ENCODE data around the gene TMEM256. TPM values are rescaled to one million over a fixed set of nuclear protein-coding genes. Genes with fewer than 3 reads are reported as not detected.
A peak's percentile ranks its signal among the peaks of the same experiment; 100 is the strongest.

TMEM256 gene
- total RNA-seq, 1 experiment from 2014 or later, result 55.4 TPM

GRCh38 chr17:7442142-7442541 is 38.2 kb upstream of the TMEM256 start:
- Histone ChIP-seq H3K4me1 (replicated peaks; ENCODE audit: insufficient read depth) (peaks cover 12% of the 10 kb centered on the region), H4K20me1 (ENCODE audit: insufficient read depth) (no peaks in the 10 kb centered on the region), H2AFZ (no peak overlapping the region), H3K9me3 (ENCODE audit: insufficient read depth, low read depth) (no peaks in the 10 kb centered on the region), H3K36me3 (ENCODE audit: low read depth) (no peaks in the 10 kb centered on the region), H3K9me2 (ENCODE audit: insufficient read depth) (no peaks in the 10 kb centered on the region), H3K27me3 (ENCODE audit: insufficient read depth, low read depth) (no peaks in the 10 kb centered on the region), H3K79me2 (ENCODE audit: low read depth) (peaks cover 4% of the 10 kb centered on the region; the same call in 1 of the 2 replicates), H3K4me3 (no peak overlapping the region), H3K4me2 (no peak overlapping the region), H3F3A (ENCODE audit: insufficient read depth, low read depth) (0 out of 2 replicates have a peak, but pooled peaks cover 3% of the 10 kb centered on the region), H3K27ac (no peak overlapping the region)
- ChIA-PET POLR2A (ENCODE audit: unreplicated experiment) (no interaction called here), CTCF (interaction anchor here (0.5 kb wide), 2 partner anchors 24 to 80 kb away, joined by 3 to 6 read pairs; no protein-coding TSS in a partner anchor)
- TF ChIP-seq EZH2 (IDR thresholded peaks at IDR 0.05; ENCODE audit: low read depth), result no peak
- TF ChIP-seq CTCF (conservative IDR thresholded peaks at IDR 0.05), result no peak
- no TSS peak for BruUV-seq (replicated peaks)
- DNase-seq, result no peak
- intact Hi-C loops (cut with micrococcal nuclease; ENCODE audit: unreplicated experiment), result no loop called here

- no peak overlapping the region for H2AFZ ChIP-seq
- H3F3A ChIP-seq (ENCODE audit: insufficient read depth, low read depth), result peaks cover 4% of the 10 kb centered on the region; the same call in 1 of the 2 replicates
- POLR2A ChIA-PET (ENCODE audit: unreplicated experiment), result interaction anchor here (1.1 kb wide), 1 partner anchor 38 kb away, joined by 26 read pairs; the partner anchor contains the start of gene ZBTB4
- TF ChIP-seq EZH2 (IDR thresholded peaks at IDR 0.05; ENCODE audit: low read depth) (no peak), CTCF (conservative IDR thresholded peaks at IDR 0.05) (no peak)
- no peaks in the 10 kb centered on the region for H3K9me3 ChIP-seq (ENCODE audit: insufficient read depth, low read depth)
- BruUV-seq (replicated peaks), result no TSS peak
- H3K27ac ChIP-seq, result no peak overlapping the region
- CTCF ChIA-PET, result interaction anchor here (0.5 to 1.1 kb wide), 7 partner anchors 10 to 659 kb away, joined by 3 to 10 read pairs (median 3); no protein-coding TSS in a partner anchor
- H3K9me2 ChIP-seq (ENCODE audit: insufficient read depth), result no peaks in the 10 kb centered on the region
- peaks cover 6% of the 10 kb centered on the region; the same call in 1 of the 2 replicates for H3K79me2 ChIP-seq (ENCODE audit: low read depth)
- no peak for DNase-seq
- peaks cover 17% of the 10 kb centered on the region for H3K4me1 ChIP-seq (replicated peaks; ENCODE audit: insufficient read depth)
- H3K36me3 ChIP-seq (ENCODE audit: low read depth), result no peaks in the 10 kb centered on the region
- H3K27me3 ChIP-seq (ENCODE audit: insufficient read depth, low read depth), result no peaks in the 10 kb centered on the region
- intact Hi-C loops (cut with micrococcal nuclease; ENCODE audit: unreplicated experiment), result no loop called here
- H3K4me3 ChIP-seq, result no peak overlapping the region
- H3K4me2 ChIP-seq, result no peak overlapping the region
- no peaks in the 10 kb centered on the region for H4K20me1 ChIP-seq (ENCODE audit: insufficient read depth)
Measured at GRCh38 chr17:7441266-7441665, 37.4 kb upstream of the TMEM256 start.

- Histone ChIP-seq H3K4me2 (peak overlapping the region; percentile 90; the same call in 1 of the 2 replicates), H3F3A (ENCODE audit: insufficient read depth, low read depth) (peaks cover 9% of the 10 kb centered on the region; the same call in 1 of the 2 replicates), H3K79me2 (ENCODE audit: low read depth) (peaks cover 8% of the 10 kb centered on the region; the same call in 1 of the 2 replicates), H3K9me3 (ENCODE audit: insufficient read depth, low read depth) (no peaks in the 10 kb centered on the region), H3K27me3 (ENCODE audit: insufficient read depth, low read depth) (no peaks in the 10 kb centered on the region), H4K20me1 (ENCODE audit: insufficient read depth) (no peaks in the 10 kb centered on the region), H3K4me1 (replicated peaks; ENCODE audit: insufficient read depth) (peaks cover 19% of the 10 kb centered on the region), H3K27ac (no peak overlapping the region), H3K4me3 (no peak overlapping the region), H2AFZ (no peak overlapping the region), H3K9me2 (ENCODE audit: insufficient read depth) (no peaks in the 10 kb centered on the region), H3K36me3 (ENCODE audit: low read depth) (no peaks in the 10 kb centered on the region)
- ChIA-PET CTCF (interaction anchor here (0.5 to 1.1 kb wide), 6 partner anchors 10 to 660 kb away, joined by 3 to 10 read pairs (median 3); no protein-coding TSS in a partner anchor), POLR2A (ENCODE audit: unreplicated experiment) (interaction anchor here (1.1 kb wide), 1 partner anchor 39 kb away, joined by 26 read pairs; the partner anchor contains the start of gene ZBTB4)
- TF ChIP-seq EZH2 (IDR thresholded peaks at IDR 0.05; ENCODE audit: low read depth), result no peak
- no peak for TF ChIP-seq CTCF (conservative IDR thresholded peaks at IDR 0.05)
- no peak for DNase-seq
- no TSS peak for BruUV-seq (replicated peaks)
- intact Hi-C loops (cut with micrococcal nuclease; ENCODE audit: unreplicated experiment), result no loop called here
Measured at GRCh38 chr17:7440834-7441195, 36.9 kb upstream of the TMEM256 start.
